DND-41 (cell line): ENCODE data around the gene CGA.

Experiments used
- EZH2 ChIP-seq: IDR thresholded peaks from 3 replicates; pipeline ENCODE4 v1.6.1; 2012; ENCODE audit warnings: borderline replicate concordance, low read depth, mild to moderate bottlenecking, moderate library complexity, low read length, inconsistent platforms; ENCODE audit not compliant: severe bottlenecking
- TF ChIP-seq, protein P1 (sequence below): IDR thresholded peaks from 2 replicates; pipeline ENCODE4 v1.5.1; 2012; ENCODE audit warnings: borderline replicate concordance, low read length, moderate library complexity, mild to moderate bottlenecking; ENCODE audit not compliant: poor library complexity, severe bottlenecking; ENCODE audit errors: extremely low read depth

GRCh38 chr6:87075168-87075567 lies 19.7 kb downstream of the CGA start:
- TF ChIP-seq, protein P1, sequence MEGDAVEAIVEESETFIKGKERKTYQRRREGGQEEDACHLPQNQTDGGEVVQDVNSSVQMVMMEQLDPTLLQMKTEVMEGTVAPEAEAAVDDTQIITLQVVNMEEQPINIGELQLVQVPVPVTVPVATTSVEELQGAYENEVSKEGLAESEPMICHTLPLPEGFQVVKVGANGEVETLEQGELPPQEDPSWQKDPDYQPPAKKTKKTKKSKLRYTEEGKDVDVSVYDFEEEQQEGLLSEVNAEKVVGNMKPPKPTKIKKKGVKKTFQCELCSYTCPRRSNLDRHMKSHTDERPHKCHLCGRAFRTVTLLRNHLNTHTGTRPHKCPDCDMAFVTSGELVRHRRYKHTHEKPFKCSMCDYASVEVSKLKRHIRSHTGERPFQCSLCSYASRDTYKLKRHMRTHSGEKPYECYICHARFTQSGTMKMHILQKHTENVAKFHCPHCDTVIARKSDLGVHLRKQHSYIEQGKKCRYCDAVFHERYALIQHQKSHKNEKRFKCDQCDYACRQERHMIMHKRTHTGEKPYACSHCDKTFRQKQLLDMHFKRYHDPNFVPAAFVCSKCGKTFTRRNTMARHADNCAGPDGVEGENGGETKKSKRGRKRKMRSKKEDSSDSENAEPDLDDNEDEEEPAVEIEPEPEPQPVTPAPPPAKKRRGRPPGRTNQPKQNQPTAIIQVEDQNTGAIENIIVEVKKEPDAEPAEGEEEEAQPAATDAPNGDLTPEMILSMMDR = no peak
- no peak for TF ChIP-seq EZH2
